G401 (cell line): ENCODE data around the gene NANS. TPM values are rescaled to one million over a fixed set of nuclear protein-coding genes. Genes with fewer than 3 reads are reported as not detected.
"Not testable (repeated sequence)": the region's sequence is repeated elsewhere in the genome, so short reads cannot be mapped to it uniquely, and the experiment has no call there.

Source experiments
- DNase-seq: peaks from one replicate; pipeline ENCODE4 v3.0.0-alpha.2; 2015; ENCODE audit warnings: low spot score
- in situ Hi-C: cut with HindIII; loops from 2 replicates; pipeline ENCODE4 v1.10.0; 2016; ENCODE audit warnings: low sequenced_read_pairs, mixed read lengths
- total RNA-seq: library from RNA; depleted of rRNA; stranded (reverse); fragments of >200 nt; shearing (Covaris generic); gene quantifications from 2 replicates; pipeline ENCODE4 v1.2.3, GENCODE V29; 2014

Gene NANS
- total RNA-seq, 1 experiment from 2014 or later: 147 TPM

GRCh38 chr9:98070704-98071103 lies 14.2 kb downstream of the NANS start:
- in situ Hi-C loops: no loop called here
- no peak for DNase-seq

- in situ Hi-C loops: no loop called here
- DNase-seq: no peak
Observed at GRCh38 chr9:98071737-98072136, 15.2 kb downstream of the NANS start.

- peak; percentile 71 for DNase-seq
- in situ Hi-C loops: no loop called here
Observed at GRCh38 chr9:98074115-98074990, 17.8 kb downstream of the NANS start.

- in situ Hi-C loops: no loop called here
- no peak for DNase-seq
Observed at GRCh38 chr9:98075332-98075805, 18.8 kb downstream of the NANS start.

- DNase-seq, in situ Hi-C loops: not testable (repeated sequence)
Observed at GRCh38 chr9:98076514-98076890, 20.0 kb downstream of the NANS start.

- DNase-seq: no peak
- in situ Hi-C loops: no loop called here
Observed at GRCh38 chr9:98078895-98079294, 22.4 kb downstream of the NANS start.

- DNase-seq: no peak
Observed at GRCh38 chr9:98080326-98080725, 23.8 kb downstream of the NANS start.

GRCh38 chr9:98080780-98081179 lies 24.2 kb downstream of the NANS start:
- in situ Hi-C loops: no loop called here

More at GRCh38 chr9:98080326-98080725, 23.8 kb downstream of the NANS start:
- in situ Hi-C loops: no loop called here

GRCh38 chr9:98081477-98082219 lies 25.1 kb downstream of the NANS start:
- DNase-seq: no peak
- in situ Hi-C loops: no loop called here

More at GRCh38 chr9:98080780-98081179, 24.2 kb downstream of the NANS start:
- no peak for DNase-seq

GRCh38 chr9:98083061-98083501 lies 26.5 kb downstream of the NANS start:
- no peak for DNase-seq
- in situ Hi-C loops: no loop called here

- in situ Hi-C loops: no loop called here
- no peak for DNase-seq
Observed at GRCh38 chr9:98083566-98084183, 27.1 kb downstream of the NANS start.

GRCh38 chr9:98084396-98084795 lies 27.9 kb downstream of the NANS start:
- no peak for DNase-seq
- in situ Hi-C loops: no loop called here

- in situ Hi-C loops: no loop called here
- no peak for DNase-seq
Observed at GRCh38 chr9:98085058-98085457, 28.5 kb downstream of the NANS start.

GRCh38 chr9:98085944-98086343 lies 29.4 kb downstream of the NANS start:
- in situ Hi-C loops: no loop called here
- no peak for DNase-seq

- in situ Hi-C loops: no loop called here
- no peak for DNase-seq
Observed at GRCh38 chr9:98086461-98086860, 29.9 kb downstream of the NANS start.

GRCh38 chr9:98087420-98088354 lies 31.2 kb downstream of the NANS start:
- in situ Hi-C loops: no loop called here
- no peak for DNase-seq

GRCh38 chr9:98090674-98091073 lies 34.1 kb downstream of the NANS start:
- DNase-seq, in situ Hi-C loops: not testable (repeated sequence)

- DNase-seq: no peak
- in situ Hi-C loops: no loop called here
Observed at GRCh38 chr9:98091735-98092612, 35.4 kb downstream of the NANS start.
